ENCODE data around the gene CD276.

GRCh38 chr15:73677146-73677607 is 7.0 kb upstream of the CD276 start:
- TF ChIP-seq EZH2 (IDR thresholded peaks at IDR 0.05; ENCODE audit: insufficient read depth, poor library complexity, severe bottlenecking) (no peak), EZH2phosphoT487 (IDR thresholded peaks at IDR 0.05; ENCODE audit: insufficient read depth, low read depth) (no peak)
